HepG2 (cell line): Measurements from ENCODE around the gene CLPX. TPM values are rescaled to one million over a fixed set of nuclear protein-coding genes. Genes with fewer than 3 reads are reported as not detected.

Source experiments
- ATF1 ChIP-seq: IDR thresholded peaks from 2 replicates; pipeline ENCODE4 v1.6.1; 2016; ENCODE audit warnings: mild to moderate bottlenecking, control low read depth
- DMAP1 ChIP-seq: IDR thresholded peaks from 2 replicates; pipeline ENCODE4 v1.6.1; 2016
- DPF2 ChIP-seq: sonication (generic); formaldehyde crosslinking; IDR thresholded peaks from 2 replicates; pipeline ENCODE4 v1.4.0; 2020; ENCODE audit warnings: mild to moderate bottlenecking, low read depth, missing genetic modification reagents, borderline replicate concordance
- GTF2F1 ChIP-seq: fragments of 150-350 bp; IDR thresholded peaks from 2 replicates; pipeline ENCODE4 v1.6.1; 2014; ENCODE audit warnings: low read length
- HMGA1 ChIP-seq: sonication (generic); formaldehyde crosslinking; conservative IDR thresholded peaks from 2 replicates; pipeline ENCODE4 v1.4.0; 2020; ENCODE audit warnings: missing genetic modification reagents
- HNRNPK ChIP-seq: fragments of 200-400 bp; formaldehyde crosslinking; IDR thresholded peaks from 2 replicates; pipeline ENCODE4 v1.6.1; 2018; ENCODE audit warnings: low read length, low read depth, moderate library complexity, mild to moderate bottlenecking; ENCODE audit not compliant: poor library complexity, severe bottlenecking
- MAFK ChIP-seq, 2 experiments: IDR thresholded peaks in 1 of 2; conservative IDR thresholded peaks in 1 of 2; 2 replicates each; pipeline ENCODE4 v1.6.1; 2011; ENCODE audit warnings: improper control_type of control experiment in 2 of 2, low read length in 2 of 2
- NCOA2 ChIP-seq: sonication (generic); formaldehyde crosslinking; IDR thresholded peaks from 2 replicates; pipeline ENCODE4 v1.8.0; 2022; ENCODE audit warnings: inconsistent platforms
- RBAK ChIP-seq: sonication (generic); formaldehyde crosslinking; IDR thresholded peaks from 2 replicates; pipeline ENCODE4 v1.5.1; 2020; ENCODE audit warnings: mild to moderate bottlenecking, missing genetic modification reagents
- SATB2 ChIP-seq: sonication (generic); formaldehyde crosslinking; IDR thresholded peaks from 2 replicates; pipeline ENCODE4 v1.5.0; 2020; ENCODE audit warnings: missing genetic modification reagents
- SOX6 ChIP-seq, 2 experiments: fragments of 450-650 bp in 1 of 2; sonication (generic) in 1 of 2; formaldehyde crosslinking in 1 of 2; IDR thresholded peaks; 2 replicates each; pipeline versions ENCODE4 v1.4.0 to v1.6.1; 2017 to 2020; ENCODE audit warnings: antibody characterized with exemption in 1 of 2, mild to moderate bottlenecking in 1 of 2, missing genetic modification reagents in 1 of 2
- SP4 ChIP-seq: sonication (generic); formaldehyde crosslinking; IDR thresholded peaks from 2 replicates; pipeline ENCODE4 v1.8.1; 2023; ENCODE audit warnings: mild to moderate bottlenecking, missing genetic modification reagents
- TP53 ChIP-seq: sonication (generic); formaldehyde crosslinking; conservative IDR thresholded peaks from 2 replicates; pipeline ENCODE4 v1.4.0; 2020; ENCODE audit warnings: missing genetic modification reagents
- ZFP36L2 ChIP-seq: sonication (generic); formaldehyde crosslinking; IDR thresholded peaks from 2 replicates; pipeline ENCODE4 v1.4.0; 2020; ENCODE audit warnings: missing genetic modification reagents
- ZNF333 ChIP-seq: sonication (generic); formaldehyde crosslinking; IDR thresholded peaks from 2 replicates; pipeline ENCODE4 v1.4.0; 2020; ENCODE audit warnings: mild to moderate bottlenecking, missing genetic modification reagents, borderline replicate concordance
- ZNF441 ChIP-seq: sonication (generic); formaldehyde crosslinking; IDR thresholded peaks from 2 replicates; pipeline ENCODE4 v1.7.0; 2021; ENCODE audit warnings: missing genetic modification reagents, borderline replicate concordance
- polyA plus RNA-seq, 8 experiments: library from polyadenylated mRNA; depleted of rRNA in 3 of 8; stranded (reverse) in 7 of 8; unstranded in 1 of 8; fragments of >200 nt; fragmentation: Illumina TruSeq in 4 of 8; extraction: Trizol in 4 of 8; gene quantifications; 2 replicates each; pipeline versions ENCODE4 v1.2.1 to v1.2.3, GENCODE V29; 2011 to 2016; ENCODE audit warnings: low read depth in 4 of 8, missing spikeins in 1 of 8, mixed read lengths in 1 of 8; ENCODE audit not compliant: insufficient read depth in 1 of 8
- total RNA-seq, 5 experiments: library from RNA; depleted of rRNA; stranded (reverse); fragments of >200 nt; fragmentation: Illumina TruSeq; extraction: Trizol; gene quantifications; 2 replicates each; pipeline ENCODE4 v1.2.3, GENCODE V29; 2016; ENCODE audit warnings: low read depth in 1 of 5
- TF ChIP-seq, protein P1 (sequence below): sonication (generic); formaldehyde crosslinking; IDR thresholded peaks from 2 replicates; pipeline ENCODE4 v1.5.1; 2020; ENCODE audit warnings: missing genetic modification reagents, mild to moderate bottlenecking, borderline replicate concordance
- TF ChIP-seq, protein P2 (sequence below): sonication (generic); formaldehyde crosslinking; IDR thresholded peaks from 2 replicates; pipeline ENCODE4 v1.4.0; 2020; ENCODE audit warnings: mild to moderate bottlenecking, missing genetic modification reagents
- TF ChIP-seq, protein P3 (sequence below): sonication (generic); formaldehyde crosslinking; conservative IDR thresholded peaks from 2 replicates; pipeline ENCODE4 v1.4.0; 2020; ENCODE audit warnings: missing genetic modification reagents

The CLPX gene
- total and polyA plus RNA-seq, 2 of the 13 experiments (the other 11 are each of a cell fraction or from before 2014, with no cell fraction given), result 33.9 to 61.3 TPM

DNA sequence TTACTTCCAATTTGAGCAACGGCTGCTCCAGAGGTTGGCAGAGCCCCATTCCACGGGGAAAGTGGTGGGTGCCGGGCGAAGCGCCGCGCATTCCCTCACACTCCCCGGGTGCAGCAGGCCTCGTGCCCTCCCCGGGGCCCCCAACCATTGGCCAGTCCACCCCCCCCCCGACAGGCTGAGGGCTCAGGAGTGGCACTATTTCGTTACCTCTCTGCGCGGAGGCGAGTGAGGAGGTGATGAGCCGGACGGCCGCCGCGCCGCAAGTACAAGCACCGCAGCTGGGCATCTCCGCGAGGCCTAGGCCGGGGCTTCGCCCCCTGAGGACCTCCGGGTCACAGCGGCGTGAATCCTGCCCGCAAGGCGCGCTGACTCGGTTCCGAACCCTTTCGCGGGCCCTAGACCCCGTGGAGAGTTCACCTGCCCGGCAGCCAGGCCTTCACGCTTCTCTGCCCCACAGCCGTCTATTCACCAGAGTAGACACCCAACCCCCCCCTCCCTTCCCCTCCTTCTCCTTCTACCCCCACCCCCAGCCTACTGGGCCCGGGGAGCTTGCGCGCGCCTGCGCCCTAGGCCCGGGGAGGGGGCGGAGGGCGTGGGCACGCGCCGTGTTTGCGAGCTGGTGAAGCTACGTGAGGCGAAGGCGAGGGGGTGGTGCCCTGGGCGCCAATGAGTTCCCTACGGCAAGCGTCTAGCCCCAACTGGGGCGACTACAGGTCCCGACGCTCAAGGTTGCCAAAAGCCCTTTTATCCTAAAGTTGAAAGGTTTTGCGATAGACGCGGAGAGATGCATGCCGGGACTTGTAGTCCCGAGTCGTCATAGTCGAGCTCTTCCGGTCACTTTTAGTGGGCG is at the start of gene CLPX (continued):
- TF ChIP-seq SATB2, result 0 out of 2 replicates have a peak, but pooled peaks have one; percentile 32
- TF ChIP-seq, protein P1, sequence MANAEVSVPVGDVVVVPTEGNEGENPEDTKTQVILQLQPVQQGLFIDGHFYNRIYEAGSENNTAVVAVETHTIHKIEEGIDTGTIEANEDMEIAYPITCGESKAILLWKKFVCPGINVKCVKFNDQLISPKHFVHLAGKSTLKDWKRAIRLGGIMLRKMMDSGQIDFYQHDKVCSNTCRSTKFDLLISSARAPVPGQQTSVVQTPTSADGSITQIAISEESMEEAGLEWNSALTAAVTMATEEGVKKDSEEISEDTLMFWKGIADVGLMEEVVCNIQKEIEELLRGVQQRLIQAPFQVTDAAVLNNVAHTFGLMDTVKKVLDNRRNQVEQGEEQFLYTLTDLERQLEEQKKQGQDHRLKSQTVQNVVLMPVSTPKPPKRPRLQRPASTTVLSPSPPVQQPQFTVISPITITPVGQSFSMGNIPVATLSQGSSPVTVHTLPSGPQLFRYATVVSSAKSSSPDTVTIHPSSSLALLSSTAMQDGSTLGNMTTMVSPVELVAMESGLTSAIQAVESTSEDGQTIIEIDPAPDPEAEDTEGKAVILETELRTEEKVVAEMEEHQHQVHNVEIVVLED (CRISPR knock-in tag), result peak; percentile 89
- peak; percentile 67 for TF ChIP-seq HNRNPK
- TF ChIP-seq HMGA1, result no peak
- peak; percentile 52; the same call in 1 of the 2 replicates for TF ChIP-seq ZNF441
- TF ChIP-seq, protein P2, sequence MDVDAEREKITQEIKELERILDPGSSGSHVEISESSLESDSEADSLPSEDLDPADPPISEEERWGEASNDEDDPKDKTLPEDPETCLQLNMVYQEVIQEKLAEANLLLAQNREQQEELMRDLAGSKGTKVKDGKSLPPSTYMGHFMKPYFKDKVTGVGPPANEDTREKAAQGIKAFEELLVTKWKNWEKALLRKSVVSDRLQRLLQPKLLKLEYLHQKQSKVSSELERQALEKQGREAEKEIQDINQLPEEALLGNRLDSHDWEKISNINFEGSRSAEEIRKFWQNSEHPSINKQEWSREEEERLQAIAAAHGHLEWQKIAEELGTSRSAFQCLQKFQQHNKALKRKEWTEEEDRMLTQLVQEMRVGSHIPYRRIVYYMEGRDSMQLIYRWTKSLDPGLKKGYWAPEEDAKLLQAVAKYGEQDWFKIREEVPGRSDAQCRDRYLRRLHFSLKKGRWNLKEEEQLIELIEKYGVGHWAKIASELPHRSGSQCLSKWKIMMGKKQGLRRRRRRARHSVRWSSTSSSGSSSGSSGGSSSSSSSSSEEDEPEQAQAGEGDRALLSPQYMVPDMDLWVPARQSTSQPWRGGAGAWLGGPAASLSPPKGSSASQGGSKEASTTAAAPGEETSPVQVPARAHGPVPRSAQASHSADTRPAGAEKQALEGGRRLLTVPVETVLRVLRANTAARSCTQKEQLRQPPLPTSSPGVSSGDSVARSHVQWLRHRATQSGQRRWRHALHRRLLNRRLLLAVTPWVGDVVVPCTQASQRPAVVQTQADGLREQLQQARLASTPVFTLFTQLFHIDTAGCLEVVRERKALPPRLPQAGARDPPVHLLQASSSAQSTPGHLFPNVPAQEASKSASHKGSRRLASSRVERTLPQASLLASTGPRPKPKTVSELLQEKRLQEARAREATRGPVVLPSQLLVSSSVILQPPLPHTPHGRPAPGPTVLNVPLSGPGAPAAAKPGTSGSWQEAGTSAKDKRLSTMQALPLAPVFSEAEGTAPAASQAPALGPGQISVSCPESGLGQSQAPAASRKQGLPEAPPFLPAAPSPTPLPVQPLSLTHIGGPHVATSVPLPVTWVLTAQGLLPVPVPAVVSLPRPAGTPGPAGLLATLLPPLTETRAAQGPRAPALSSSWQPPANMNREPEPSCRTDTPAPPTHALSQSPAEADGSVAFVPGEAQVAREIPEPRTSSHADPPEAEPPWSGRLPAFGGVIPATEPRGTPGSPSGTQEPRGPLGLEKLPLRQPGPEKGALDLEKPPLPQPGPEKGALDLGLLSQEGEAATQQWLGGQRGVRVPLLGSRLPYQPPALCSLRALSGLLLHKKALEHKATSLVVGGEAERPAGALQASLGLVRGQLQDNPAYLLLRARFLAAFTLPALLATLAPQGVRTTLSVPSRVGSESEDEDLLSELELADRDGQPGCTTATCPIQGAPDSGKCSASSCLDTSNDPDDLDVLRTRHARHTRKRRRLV (CRISPR knock-in tag), result peak; percentile 94
- no peak for TF ChIP-seq SOX6 (IDR thresholded peaks at IDR 0.05)
- peak; percentile 57; the same call in 1 of the 2 replicates for TF ChIP-seq SOX6 (CRISPR knock-in tag; IDR thresholded peaks at IDR 0.05)
- TF ChIP-seq RBAK (CRISPR knock-in tag), result no peak
- peak; percentile 80 for TF ChIP-seq ATF1
- no peak for TF ChIP-seq ZFP36L2 (CRISPR knock-in tag)
- TF ChIP-seq TP53 (CRISPR knock-in tag), result 0 out of 2 replicates have a peak, but pooled peaks have one; percentile 41
- peak; percentile 65; the same call in 1 of the 2 replicates for TF ChIP-seq DMAP1 (CRISPR knock-in tag)
- TF ChIP-seq, protein P3, sequence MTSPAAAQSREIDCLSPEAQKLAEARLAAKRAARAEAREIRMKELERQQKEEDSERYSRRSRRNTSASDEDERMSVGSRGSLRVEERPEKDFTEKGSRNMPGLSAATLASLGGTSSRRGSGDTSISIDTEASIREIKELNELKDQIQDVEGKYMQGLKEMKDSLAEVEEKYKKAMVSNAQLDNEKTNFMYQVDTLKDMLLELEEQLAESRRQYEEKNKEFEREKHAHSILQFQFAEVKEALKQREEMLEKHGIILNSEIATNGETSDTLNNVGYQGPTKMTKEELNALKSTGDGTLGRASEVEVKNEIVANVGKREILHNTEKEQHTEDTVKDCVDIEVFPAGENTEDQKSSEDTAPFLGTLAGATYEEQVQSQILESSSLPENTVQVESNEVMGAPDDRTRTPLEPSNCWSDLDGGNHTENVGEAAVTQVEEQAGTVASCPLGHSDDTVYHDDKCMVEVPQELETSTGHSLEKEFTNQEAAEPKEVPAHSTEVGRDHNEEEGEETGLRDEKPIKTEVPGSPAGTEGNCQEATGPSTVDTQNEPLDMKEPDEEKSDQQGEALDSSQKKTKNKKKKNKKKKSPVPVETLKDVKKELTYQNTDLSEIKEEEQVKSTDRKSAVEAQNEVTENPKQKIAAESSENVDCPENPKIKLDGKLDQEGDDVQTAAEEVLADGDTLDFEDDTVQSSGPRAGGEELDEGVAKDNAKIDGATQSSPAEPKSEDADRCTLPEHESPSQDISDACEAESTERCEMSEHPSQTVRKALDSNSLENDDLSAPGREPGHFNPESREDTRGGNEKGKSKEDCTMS (CRISPR knock-in tag), result no peak
- TF ChIP-seq NCOA2, result 0 out of 2 replicates have a peak, but pooled peaks have one; percentile 3
- TF ChIP-seq GTF2F1, result no peak
- TF ChIP-seq MAFK (conservative IDR thresholded peaks at IDR 0.05 in 1 of 2, IDR thresholded peaks at IDR 0.05 in 1 of 2; ENCODE audit: low read length in 2 of 2), result no peak
- no peak for TF ChIP-seq ZNF333 (CRISPR knock-in tag)
- TF ChIP-seq SP4 (CRISPR knock-in tag), result no peak
- no peak for TF ChIP-seq DPF2 (CRISPR knock-in tag)
